Caco-2 (cell line): Measurements from ENCODE around the gene THOC6. TPM values are rescaled to one million over a fixed set of nuclear protein-coding genes. Genes with fewer than 3 reads are reported as not detected.

ENCODE experiments used
- BruUV-seq: library from RNA; stranded (reverse); fragments of 400-500 nt; replicated peaks from 2 replicates; lab custom pipeline; 2021; lab: Mats Ljungman, UMichigan
- CTCF ChIA-PET: fragments of 300-600 bp; sonication (Branson Sonifier 250); formaldehyde crosslinking; loops from one replicate; lab custom pipeline; 2022; ENCODE audit warnings: antibody characterized with exemption; lab: Charles Lee
- POLR2A ChIA-PET: fragments of 300-600 bp; sonication (Branson Sonifier 250); formaldehyde crosslinking; loops from one replicate; lab custom pipeline; 2022; ENCODE audit warnings: antibody characterized with exemption; lab: Charles Lee
- DNase-seq, 2 experiments: peaks; one replicate each; pipeline versions ENCODE4 v3.0.0 to v3.0.0-alpha.2; 2020 to 2022
- H3K27me3 ChIP-seq: replicated peaks from 2 replicates; pipeline ENCODE4 v1.6.0; 2011; ENCODE audit warnings: low read length; ENCODE audit not compliant: control insufficient read depth, insufficient read depth
- H3K36me3 ChIP-seq: 2 replicates; pipeline ENCODE4 v1.5.1; 2011; ENCODE audit warnings: low read length; ENCODE audit not compliant: control insufficient read depth, insufficient read depth
- H3K4me1 ChIP-seq: fragments of 250-450 bp; sonication (Bioruptor Pico); 2 replicates; pipeline ENCODE4 v1.5.1; 2020; ENCODE audit warnings: mild to moderate bottlenecking
- H3K4me3 ChIP-seq: 2 replicates; pipeline ENCODE4 v1.5.1; 2011; ENCODE audit warnings: low read depth, mild to moderate bottlenecking, control low read depth, low read length
- H3K9me3 ChIP-seq: fragments of 250-450 bp; sonication (Bioruptor Pico); 2 replicates; pipeline ENCODE4 v1.5.1; 2020; ENCODE audit warnings: mild to moderate bottlenecking, moderate library complexity
- H3K27ac Mint-ChIP-seq: one replicate; pipeline ENCODE4 v1.8.0; 2022; ENCODE audit warnings: mixed read lengths; ENCODE audit not compliant: unreplicated experiment
- H3K27me3 Mint-ChIP-seq: one replicate; pipeline ENCODE4 v1.8.0; 2022; ENCODE audit warnings: mixed read lengths; ENCODE audit not compliant: insufficient read depth, unreplicated experiment
- H3K36me3 Mint-ChIP-seq: one replicate; pipeline ENCODE4 v1.8.0; 2022; ENCODE audit warnings: mild to moderate bottlenecking, mixed read lengths; ENCODE audit not compliant: insufficient read depth, unreplicated experiment
- H3K4me1 Mint-ChIP-seq: one replicate; pipeline ENCODE4 v1.8.0; 2022; ENCODE audit warnings: low read depth, mixed read lengths; ENCODE audit not compliant: unreplicated experiment
- H3K4me3 Mint-ChIP-seq: one replicate; pipeline ENCODE4 v1.8.0; 2022; ENCODE audit warnings: mild to moderate bottlenecking, moderate library complexity, mixed read lengths; ENCODE audit not compliant: unreplicated experiment
- H3K9me3 Mint-ChIP-seq: one replicate; pipeline ENCODE4 v1.8.0; 2022; ENCODE audit warnings: mixed read lengths; ENCODE audit not compliant: unreplicated experiment
- intact Hi-C: fragments of 100-400 bp; cut with micrococcal nuclease; formaldehyde crosslinking; loops from one replicate; pipeline ENCODE4 v1.10.0; 2022; ENCODE audit not compliant: unreplicated experiment
- total RNA-seq: library from RNA; stranded (reverse); gene quantifications from 2 replicates; pipeline ENCODE4 v1.2.3, GENCODE V29; 2022
- TF ChIP-seq, protein P1 (sequence below), 2 experiments: fragments of 200-600 bp in 1 of 2; IDR thresholded peaks; 1 replicate in 1 of 2; 2 replicates in 1 of 2; pipeline versions ENCODE4 v1.5.1 to v1.8.0; 2011 to 2022; ENCODE audit warnings: antibody characterized with exemption in 1 of 2, control low read depth in 1 of 2, inconsistent platforms in 1 of 2, low read depth in 1 of 2, low read length in 1 of 2, mild to moderate bottlenecking in 1 of 2, moderate library complexity in 1 of 2; ENCODE audit not compliant: insufficient read depth in 1 of 2, severe bottlenecking in 1 of 2, unreplicated experiment in 1 of 2

The THOC6 gene
- total RNA-seq, 1 experiment from 2014 or later: 48.0 TPM

DNA sequence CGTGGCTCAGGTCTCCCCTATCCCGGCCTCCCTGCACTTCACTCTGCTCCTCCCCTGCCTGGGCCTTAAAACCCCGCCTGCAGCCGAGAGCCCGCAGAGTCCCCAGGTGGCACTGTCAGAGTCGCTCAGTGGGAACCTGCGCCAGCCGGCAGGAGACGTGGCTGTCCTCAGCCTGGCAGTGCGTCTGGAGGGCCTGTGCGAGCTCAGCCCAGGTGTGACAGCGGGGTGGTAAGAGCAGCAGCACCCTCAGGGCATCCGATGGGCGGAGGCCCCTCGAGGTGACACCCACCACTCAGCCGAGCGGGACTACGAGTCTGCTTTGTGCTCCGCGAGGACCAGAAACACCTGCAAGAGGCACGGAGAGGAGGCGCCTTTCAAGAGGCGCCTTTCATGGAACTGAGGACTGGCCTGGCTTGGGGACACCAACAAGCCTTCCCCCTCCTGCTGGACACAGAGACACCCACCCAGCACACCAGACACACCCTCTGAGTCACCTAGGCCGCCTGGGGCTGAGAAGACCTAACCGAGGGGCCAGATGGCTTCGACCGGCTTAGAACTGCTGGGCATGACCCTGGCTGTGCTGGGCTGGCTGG is 10.9 kb upstream of the THOC6 start, which contains the start of gene CLDN9:
CLDN9 (plus strand) TSS at position 96 of the 593 bp plus-strand sequence; CDS start at position 536, 440 bp downstream.
- H3K36me3 Mint-ChIP-seq: peaks cover 13% of the 10 kb centered on the region
- BruUV-seq: no TSS peak
- ChIA-PET POLR2A (no interaction called here), CTCF (no interaction called here)
- DNase-seq: peak in 1 of 2 experiments; percentile 43
- Histone ChIP-seq H3K27me3 (no peaks in the 10 kb centered on the region), H3K4me3 (no peak within 1 kb of the TSS), H3K9me3 (no peaks in the 10 kb centered on the region), H3K4me1 (peaks cover 69% of the 10 kb centered on the region), H3K36me3 (no peaks in the 10 kb centered on the region)
- peaks cover 14% of the 10 kb centered on the region for H3K4me1 Mint-ChIP-seq
- peak within 1 kb of the TSS; percentile 16 for H3K4me3 Mint-ChIP-seq
- H3K27me3 Mint-ChIP-seq: no peaks in the 10 kb centered on the region
- H3K27ac Mint-ChIP-seq: peak within 1 kb of the TSS; percentile 50
- H3K9me3 Mint-ChIP-seq: no peaks in the 10 kb centered on the region
- intact Hi-C loops: no loop called here
- TF ChIP-seq, protein P1, sequence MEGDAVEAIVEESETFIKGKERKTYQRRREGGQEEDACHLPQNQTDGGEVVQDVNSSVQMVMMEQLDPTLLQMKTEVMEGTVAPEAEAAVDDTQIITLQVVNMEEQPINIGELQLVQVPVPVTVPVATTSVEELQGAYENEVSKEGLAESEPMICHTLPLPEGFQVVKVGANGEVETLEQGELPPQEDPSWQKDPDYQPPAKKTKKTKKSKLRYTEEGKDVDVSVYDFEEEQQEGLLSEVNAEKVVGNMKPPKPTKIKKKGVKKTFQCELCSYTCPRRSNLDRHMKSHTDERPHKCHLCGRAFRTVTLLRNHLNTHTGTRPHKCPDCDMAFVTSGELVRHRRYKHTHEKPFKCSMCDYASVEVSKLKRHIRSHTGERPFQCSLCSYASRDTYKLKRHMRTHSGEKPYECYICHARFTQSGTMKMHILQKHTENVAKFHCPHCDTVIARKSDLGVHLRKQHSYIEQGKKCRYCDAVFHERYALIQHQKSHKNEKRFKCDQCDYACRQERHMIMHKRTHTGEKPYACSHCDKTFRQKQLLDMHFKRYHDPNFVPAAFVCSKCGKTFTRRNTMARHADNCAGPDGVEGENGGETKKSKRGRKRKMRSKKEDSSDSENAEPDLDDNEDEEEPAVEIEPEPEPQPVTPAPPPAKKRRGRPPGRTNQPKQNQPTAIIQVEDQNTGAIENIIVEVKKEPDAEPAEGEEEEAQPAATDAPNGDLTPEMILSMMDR (IDR thresholded peaks at IDR 0.05; ENCODE audit: insufficient read depth in 1 of 2, low read depth in 1 of 2, low read length in 1 of 2, severe bottlenecking in 1 of 2, unreplicated experiment in 1 of 2): no peak

DNA sequence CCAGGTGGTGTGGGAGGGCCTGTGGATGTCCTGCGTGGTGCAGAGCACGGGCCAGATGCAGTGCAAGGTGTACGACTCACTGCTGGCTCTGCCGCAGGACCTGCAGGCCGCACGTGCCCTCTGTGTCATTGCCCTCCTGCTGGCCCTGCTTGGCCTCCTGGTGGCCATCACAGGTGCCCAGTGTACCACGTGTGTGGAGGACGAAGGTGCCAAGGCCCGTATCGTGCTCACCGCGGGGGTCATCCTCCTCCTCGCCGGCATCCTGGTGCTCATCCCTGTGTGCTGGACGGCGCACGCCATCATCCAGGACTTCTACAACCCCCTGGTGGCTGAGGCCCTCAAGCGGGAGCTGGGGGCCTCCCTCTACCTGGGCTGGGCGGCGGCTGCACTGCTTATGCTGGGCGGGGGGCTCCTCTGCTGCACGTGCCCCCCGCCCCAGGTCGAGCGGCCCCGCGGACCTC is 10.3 kb upstream of the THOC6 start:
- H3K27me3 ChIP-seq: no peaks in the 10 kb centered on the region
- H3K4me1 Mint-ChIP-seq: peaks cover 8% of the 10 kb centered on the region
- no peaks in the 10 kb centered on the region for H3K9me3 Mint-ChIP-seq
- H3K36me3 ChIP-seq: no peaks in the 10 kb centered on the region
- no peak for DNase-seq
- ChIA-PET POLR2A (no interaction called here), CTCF (no interaction called here)
- H3K4me3 ChIP-seq: no peak overlapping the region
- H3K4me3 Mint-ChIP-seq: no peak overlapping the region
- intact Hi-C loops: no loop called here
- no peaks in the 10 kb centered on the region for H3K9me3 ChIP-seq
- no peak overlapping the region for H3K27ac Mint-ChIP-seq
- no peaks in the 10 kb centered on the region for H3K27me3 Mint-ChIP-seq
- no TSS peak for BruUV-seq
- TF ChIP-seq, protein P1 (IDR thresholded peaks at IDR 0.05; ENCODE audit: insufficient read depth in 1 of 2, low read depth in 1 of 2, low read length in 1 of 2, severe bottlenecking in 1 of 2, unreplicated experiment in 1 of 2): no peak
- peaks cover 12% of the 10 kb centered on the region for H3K36me3 Mint-ChIP-seq
- peaks cover 66% of the 10 kb centered on the region for H3K4me1 ChIP-seq

DNA sequence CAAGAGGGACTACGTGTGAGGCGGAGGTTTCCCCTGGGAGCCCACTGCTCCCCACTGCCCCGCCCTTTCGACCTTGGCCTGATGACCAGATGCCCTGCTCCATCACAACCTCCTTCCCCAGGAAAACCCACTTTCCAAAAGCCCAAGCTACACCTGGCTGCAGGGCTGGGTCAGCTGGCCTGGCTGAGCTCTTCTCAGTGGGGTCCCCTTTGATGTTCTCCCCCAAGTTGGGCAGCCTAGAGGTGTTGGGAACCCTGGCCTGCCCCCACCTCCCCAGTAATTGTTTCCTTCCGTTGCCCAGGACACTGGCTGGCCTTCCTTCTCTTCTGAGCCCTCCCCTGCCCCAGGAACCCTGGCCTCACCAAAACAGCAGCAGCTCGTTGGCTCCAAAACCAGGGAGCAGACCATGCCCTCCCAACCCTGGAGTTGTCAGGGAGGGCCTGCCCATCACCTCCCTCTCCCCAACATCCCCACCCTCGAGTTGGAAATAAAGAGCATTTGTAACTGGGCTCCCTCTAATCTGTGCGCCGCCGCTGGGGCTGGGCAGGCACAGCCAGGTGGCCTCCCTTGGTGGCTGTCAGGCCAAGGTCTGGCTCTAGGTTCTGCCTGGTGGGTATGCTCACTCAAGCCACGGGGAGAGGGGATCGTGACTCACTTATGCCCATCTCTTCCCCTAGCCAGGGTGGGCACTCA is 9.7 kb upstream of the THOC6 start:
- no peaks in the 10 kb centered on the region for H3K27me3 Mint-ChIP-seq
- Histone ChIP-seq H3K9me3 (no peaks in the 10 kb centered on the region), H3K36me3 (no peaks in the 10 kb centered on the region), H3K4me3 (no peak overlapping the region), H3K4me1 (peaks cover 60% of the 10 kb centered on the region), H3K27me3 (no peaks in the 10 kb centered on the region)
- CTCF ChIA-PET: no interaction called here
- no peaks in the 10 kb centered on the region for H3K9me3 Mint-ChIP-seq
- POLR2A ChIA-PET: no interaction called here
- no TSS peak for BruUV-seq
- no peak overlapping the region for H3K4me3 Mint-ChIP-seq
- TF ChIP-seq, protein P1 (IDR thresholded peaks at IDR 0.05; ENCODE audit: insufficient read depth in 1 of 2, low read depth in 1 of 2, low read length in 1 of 2, severe bottlenecking in 1 of 2, unreplicated experiment in 1 of 2): no peak
- peaks cover 7% of the 10 kb centered on the region for H3K36me3 Mint-ChIP-seq
- peaks cover 8% of the 10 kb centered on the region for H3K4me1 Mint-ChIP-seq
- no peak for DNase-seq
- intact Hi-C loops: no loop called here
- H3K27ac Mint-ChIP-seq: no peak overlapping the region
